Fibroblast of the aortic adventitia (primary cell): ENCODE data around the gene FBXO30. TPM values are rescaled to one million over a fixed set of nuclear protein-coding genes. Genes with fewer than 3 reads are reported as not detected.
A peak's percentile ranks its signal among the peaks of the same experiment; 100 is the strongest.

ENCODE experiments used
- DNase-seq: peaks from one replicate; pipeline ENCODE4 v3.0.0-alpha.2; 2010; ENCODE audit warnings: low read depth
- H3K4me3 ChIP-seq: 2 replicates; pipeline ENCODE4 v1.5.1; 2011; ENCODE audit warnings: low read depth, mild to moderate bottlenecking, control low read depth, low read length, moderate library complexity
- CTCF ChIP-seq: IDR thresholded peaks from 2 replicates; pipeline ENCODE4 v1.5.1; 2011; ENCODE audit warnings: mild to moderate bottlenecking, low read length, control low read depth, inconsistent platforms; ENCODE audit not compliant: insufficient read depth
- total RNA-seq: library from RNA; depleted of rRNA; stranded (reverse); fragments of >200 nt; gene quantifications from 2 replicates; pipeline ENCODE4 v1.2.3, GENCODE V29; 2012; ENCODE audit warnings: low replicate concordance

FBXO30 gene
- total RNA-seq, 1 donor: 14.0 TPM

DNA sequence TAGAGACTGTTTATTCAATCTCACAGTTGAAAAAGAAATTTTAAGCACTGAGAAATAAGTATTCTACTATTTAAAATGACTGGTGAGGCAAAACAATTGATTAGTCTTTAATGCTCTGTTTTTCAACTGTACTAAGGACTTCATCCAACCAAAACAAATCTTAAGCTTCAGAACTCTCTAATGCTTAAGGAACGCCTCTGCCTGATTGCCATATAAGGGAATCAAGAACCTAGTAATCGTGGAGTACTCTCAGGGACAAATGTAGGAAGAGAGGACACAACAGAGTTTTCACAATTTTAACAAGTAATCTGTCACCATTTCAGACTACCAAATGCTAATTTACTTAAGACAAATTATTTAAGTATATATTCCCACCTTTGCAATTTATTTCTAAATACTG, 16.1 kb downstream of the FBXO30 start:
- peak; percentile 45 for DNase-seq

DNA sequence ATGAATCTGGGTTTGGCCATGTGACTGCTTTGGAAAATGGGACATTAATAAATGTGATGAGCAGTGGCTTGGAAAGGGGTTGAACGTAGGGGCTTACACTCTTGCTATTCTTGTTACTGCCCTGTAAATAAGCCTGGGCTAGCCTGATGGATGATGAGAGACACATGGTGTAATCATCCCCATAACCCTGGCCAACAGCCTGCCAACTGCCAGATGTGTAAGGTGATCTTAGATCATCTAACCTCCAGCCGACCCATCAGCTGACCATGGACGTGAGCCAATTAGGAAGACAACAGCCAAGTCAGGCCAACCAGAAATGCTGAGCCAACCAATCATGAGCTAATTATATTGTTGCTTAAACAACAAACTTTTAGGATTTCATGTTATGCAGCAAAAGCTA, 25.2 kb downstream of the FBXO30 start:
- no peak overlapping the region for H3K4me3 ChIP-seq
- no peak for TF ChIP-seq CTCF
- peak; percentile 36 for DNase-seq

More for the DNA sequence above, 16.1 kb downstream of the FBXO30 start:
- no peak for TF ChIP-seq CTCF
- H3K4me3 ChIP-seq: no peak overlapping the region

DNA sequence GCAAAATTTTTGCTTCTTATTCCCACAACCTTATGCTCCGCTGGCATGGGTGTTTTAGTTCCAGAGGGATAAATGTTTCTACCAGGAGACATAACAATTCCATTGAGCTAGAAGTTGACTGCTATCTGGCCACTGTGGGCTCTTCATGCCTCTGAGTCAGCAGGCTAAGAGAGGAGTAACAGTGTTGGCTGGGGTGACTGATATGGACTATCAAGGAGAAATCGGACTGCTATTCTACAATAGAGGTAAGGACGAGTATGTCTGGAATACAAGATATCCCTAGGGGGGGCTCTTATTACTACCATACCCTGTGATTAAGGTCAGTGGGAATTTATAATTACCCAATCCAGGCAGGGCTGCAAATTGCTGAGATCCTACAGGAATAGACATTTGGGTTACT, 26.9 kb downstream of the FBXO30 start:
- DNase-seq: no peak
- H3K4me3 ChIP-seq: no peak overlapping the region
- no peak for TF ChIP-seq CTCF

GRCh38 chr6:145784683-145785082, 29.9 kb downstream of the FBXO30 start:
- no peak overlapping the region for H3K4me3 ChIP-seq
- DNase-seq: no peak
- no peak for TF ChIP-seq CTCF

DNA sequence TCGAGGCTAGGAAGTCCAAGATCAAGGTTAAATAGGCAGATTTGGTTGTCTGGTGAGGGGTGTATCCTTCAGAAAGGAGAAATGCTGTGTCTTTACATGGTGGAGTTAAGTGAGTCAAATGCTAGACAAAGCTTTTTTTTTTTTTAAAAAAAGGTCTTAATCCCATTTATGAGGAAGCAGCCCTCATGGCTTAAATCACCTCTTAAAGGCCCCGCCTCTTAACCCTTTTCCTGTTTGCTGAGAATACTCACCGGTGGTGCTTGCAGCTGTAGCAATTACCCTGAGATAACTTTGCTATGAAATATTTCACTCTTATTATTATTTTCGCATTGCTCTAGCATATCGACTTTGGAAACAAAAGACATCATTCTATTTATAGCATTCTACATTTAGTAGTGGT, 30.8 kb downstream of the FBXO30 start:
- TF ChIP-seq CTCF: no peak
- no peak for DNase-seq
- H3K4me3 ChIP-seq: no peak overlapping the region

- no peak for DNase-seq
- no peak overlapping the region for H3K4me3 ChIP-seq
- TF ChIP-seq CTCF: no peak
These were observed 41.7 kb downstream of the FBXO30 start for GRCh38 chr6:145772846-145773245.

GRCh38 chr6:145765449-145765848, 49.1 kb downstream of the FBXO30 start:
- no peak overlapping the region for H3K4me3 ChIP-seq
- DNase-seq: no peak
- no peak for TF ChIP-seq CTCF
